Parathyroid adenoma (tissue), 2 donors: ENCODE data around the gene SLC16A10.
A peak's percentile ranks its signal among the peaks of the same experiment; 100 is the strongest.

Experiments used
- H2AFZ ChIP-seq: fragments of 300-600 bp; sonication (generic); one replicate; pipeline ENCODE4 v1.7.0; 2017; ENCODE audit warnings: antibody characterized with exemption, mild to moderate bottlenecking
- H3K27ac ChIP-seq: fragments of 300-600 bp; sonication (generic); one replicate; pipeline ENCODE4 v1.7.0; 2017
- H3K27me3 ChIP-seq: fragments of 300-600 bp; sonication (generic); one replicate; pipeline ENCODE4 v1.7.0; 2017; ENCODE audit warnings: low read length; ENCODE audit not compliant: control insufficient read depth, insufficient read depth
- H3K36me3 ChIP-seq: fragments of 300-600 bp; sonication (generic); one replicate; pipeline ENCODE4 v1.7.0; 2017; ENCODE audit warnings: low read length; ENCODE audit not compliant: control insufficient read depth, insufficient read depth
- H3K4me1 ChIP-seq: fragments of 300-600 bp; sonication (generic); one replicate; pipeline ENCODE4 v1.7.0; 2017; ENCODE audit warnings: control low read depth
- H3K4me2 ChIP-seq: fragments of 300-600 bp; sonication (generic); one replicate; pipeline ENCODE4 v1.7.0; 2017; ENCODE audit warnings: low read length
- H3K4me3 ChIP-seq: fragments of 300-600 bp; sonication (generic); one replicate; pipeline ENCODE4 v1.7.0; 2017; ENCODE audit warnings: low read depth, low read length
- H3K79me2 ChIP-seq: fragments of 300-600 bp; sonication (generic); one replicate; pipeline ENCODE4 v1.7.0; 2017; ENCODE audit warnings: control low read depth
- H3K9ac ChIP-seq: fragments of 300-600 bp; sonication (generic); one replicate; pipeline ENCODE4 v1.7.0; 2017; ENCODE audit warnings: mild to moderate bottlenecking
- H3K9me3 ChIP-seq: fragments of 300-600 bp; sonication (generic); one replicate; pipeline ENCODE4 v1.7.0; 2017; ENCODE audit warnings: low read length; ENCODE audit not compliant: control insufficient read depth
- CTCF ChIP-seq: fragments of 300-600 bp; sonication (generic); IDR thresholded peaks from one replicate; pipeline ENCODE4 v1.7.0; 2017; ENCODE audit warnings: antibody characterized with exemption, mild to moderate bottlenecking
- donor health status: primary hyperparathyroidism.

Gene SLC16A10

GRCh38 chr6:111243095-111243494 lies 155.8 kb downstream of the SLC16A10 start:
- Histone ChIP-seq H3K27me3 (no peaks in the 10 kb centered on the region), H2AFZ (no peak overlapping the region), H3K9ac (no peak overlapping the region), H3K9me3 (no peaks in the 10 kb centered on the region), H3K4me3 (no peak overlapping the region), H3K4me2 (no peak overlapping the region), H3K4me1 (no peaks in the 10 kb centered on the region), H3K36me3 (no peaks in the 10 kb centered on the region), H3K27ac (no peak overlapping the region), H3K79me2 (no peaks in the 10 kb centered on the region)
- no peak for TF ChIP-seq CTCF

GRCh38 chr6:111248789-111249188 lies 161.5 kb downstream of the SLC16A10 start:
- no peaks in the 10 kb centered on the region for H3K27me3 ChIP-seq
- H3K27ac ChIP-seq = no peak overlapping the region
- no peaks in the 10 kb centered on the region for H3K79me2 ChIP-seq
- no peak overlapping the region for H3K4me2 ChIP-seq
- H3K4me3 ChIP-seq = no peak overlapping the region
- TF ChIP-seq CTCF = no peak
- peaks cover 4% of the 10 kb centered on the region for H3K4me1 ChIP-seq
- H3K9me3 ChIP-seq = no peaks in the 10 kb centered on the region
- no peaks in the 10 kb centered on the region for H3K36me3 ChIP-seq
- H3K9ac ChIP-seq = no peak overlapping the region
- no peak overlapping the region for H2AFZ ChIP-seq

GRCh38 chr6:111250791-111251354 lies 163.6 kb downstream of the SLC16A10 start:
- Histone ChIP-seq H2AFZ (no peak overlapping the region), H3K27me3 (no peaks in the 10 kb centered on the region), H3K36me3 (no peaks in the 10 kb centered on the region), H3K4me3 (no peak overlapping the region), H3K9ac (no peak overlapping the region), H3K9me3 (no peaks in the 10 kb centered on the region), H3K79me2 (no peaks in the 10 kb centered on the region), H3K4me1 (peaks cover 13% of the 10 kb centered on the region), H3K4me2 (no peak overlapping the region), H3K27ac (no peak overlapping the region)
- no peak for TF ChIP-seq CTCF

GRCh38 chr6:111252726-111253125 lies 165.4 kb downstream of the SLC16A10 start:
- Histone ChIP-seq H3K4me2 (no peak overlapping the region), H3K27me3 (no peaks in the 10 kb centered on the region), H3K4me3 (no peak overlapping the region), H3K9ac (no peak overlapping the region), H3K79me2 (no peaks in the 10 kb centered on the region), H3K4me1 (peaks cover 13% of the 10 kb centered on the region), H3K27ac (no peak overlapping the region), H2AFZ (no peak overlapping the region), H3K36me3 (no peaks in the 10 kb centered on the region), H3K9me3 (no peaks in the 10 kb centered on the region)
- TF ChIP-seq CTCF = no peak

GRCh38 chr6:111254004-111254778 lies 166.9 kb downstream of the SLC16A10 start:
- H3K4me2 ChIP-seq = no peak overlapping the region
- peaks cover 13% of the 10 kb centered on the region for H3K4me1 ChIP-seq
- H3K9ac ChIP-seq = no peak overlapping the region
- peak overlapping the region; percentile 2 for H2AFZ ChIP-seq
- H3K9me3 ChIP-seq = no peaks in the 10 kb centered on the region
- no peak overlapping the region for H3K27ac ChIP-seq
- no peak overlapping the region for H3K4me3 ChIP-seq
- no peaks in the 10 kb centered on the region for H3K27me3 ChIP-seq
- no peak for TF ChIP-seq CTCF
- H3K36me3 ChIP-seq = no peaks in the 10 kb centered on the region
- no peaks in the 10 kb centered on the region for H3K79me2 ChIP-seq
